Bone marrow (tissue), 2 donors: Measurements from ENCODE around the gene AHNAK2.

ENCODE experiments used
- DNase-seq, 2 donors: peaks; one replicate each; lab custom pipeline; 2025; lab: John Stamatoyannopoulos, UW

AHNAK2 gene

DNA sequence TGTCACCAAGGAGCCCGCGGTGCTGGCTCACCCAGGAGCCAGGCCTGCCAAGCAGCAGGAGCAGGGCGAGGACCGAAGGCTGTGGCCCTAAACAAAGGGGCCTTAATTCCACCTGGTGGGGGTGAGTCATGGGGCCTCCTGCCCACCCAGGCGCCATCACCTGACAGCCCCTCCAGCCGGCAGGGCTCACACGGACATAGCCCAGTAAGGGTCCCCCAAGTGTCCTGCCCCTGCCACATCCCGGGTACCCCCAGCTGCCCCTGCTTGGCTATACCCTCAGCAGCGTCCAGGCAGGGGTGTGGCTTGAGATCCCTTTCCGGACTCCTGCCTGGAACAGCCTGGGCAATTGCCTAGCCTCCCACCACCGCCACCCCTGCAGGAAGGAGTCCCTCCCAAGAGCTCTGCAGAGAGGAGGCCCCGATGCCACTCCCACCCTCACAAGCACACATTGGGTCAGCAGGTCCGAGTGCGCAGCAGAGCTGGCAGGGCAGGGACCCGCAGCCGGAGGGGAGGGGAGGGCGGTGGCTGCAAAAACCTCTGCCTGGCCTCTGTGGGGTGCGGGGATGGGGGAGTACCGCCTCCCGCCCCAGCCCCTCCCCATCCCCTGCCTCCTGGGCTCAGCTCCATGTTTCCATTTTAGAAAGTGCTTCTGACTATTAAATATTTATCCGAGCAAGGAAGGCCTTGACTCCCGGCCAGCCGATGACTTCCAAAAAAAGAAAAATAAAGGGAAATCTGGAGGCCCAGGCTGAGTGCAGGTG is 4.6 kb downstream of the AHNAK2 start:
- DNase-seq = no peak

DNA sequence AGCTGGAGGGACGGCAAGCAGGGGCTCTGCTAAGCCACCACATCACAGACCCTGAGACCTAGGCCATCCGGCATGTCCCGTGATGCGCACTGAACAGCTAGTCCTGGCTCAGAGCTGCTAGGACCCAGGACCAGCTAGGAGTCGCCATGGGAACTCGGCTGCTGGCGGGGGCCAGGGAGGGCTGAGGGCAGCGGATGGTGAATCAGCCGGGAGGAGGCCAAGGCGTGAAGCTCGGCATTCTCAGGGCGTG is 5.1 kb downstream of the AHNAK2 start:
- no peak for DNase-seq

DNA sequence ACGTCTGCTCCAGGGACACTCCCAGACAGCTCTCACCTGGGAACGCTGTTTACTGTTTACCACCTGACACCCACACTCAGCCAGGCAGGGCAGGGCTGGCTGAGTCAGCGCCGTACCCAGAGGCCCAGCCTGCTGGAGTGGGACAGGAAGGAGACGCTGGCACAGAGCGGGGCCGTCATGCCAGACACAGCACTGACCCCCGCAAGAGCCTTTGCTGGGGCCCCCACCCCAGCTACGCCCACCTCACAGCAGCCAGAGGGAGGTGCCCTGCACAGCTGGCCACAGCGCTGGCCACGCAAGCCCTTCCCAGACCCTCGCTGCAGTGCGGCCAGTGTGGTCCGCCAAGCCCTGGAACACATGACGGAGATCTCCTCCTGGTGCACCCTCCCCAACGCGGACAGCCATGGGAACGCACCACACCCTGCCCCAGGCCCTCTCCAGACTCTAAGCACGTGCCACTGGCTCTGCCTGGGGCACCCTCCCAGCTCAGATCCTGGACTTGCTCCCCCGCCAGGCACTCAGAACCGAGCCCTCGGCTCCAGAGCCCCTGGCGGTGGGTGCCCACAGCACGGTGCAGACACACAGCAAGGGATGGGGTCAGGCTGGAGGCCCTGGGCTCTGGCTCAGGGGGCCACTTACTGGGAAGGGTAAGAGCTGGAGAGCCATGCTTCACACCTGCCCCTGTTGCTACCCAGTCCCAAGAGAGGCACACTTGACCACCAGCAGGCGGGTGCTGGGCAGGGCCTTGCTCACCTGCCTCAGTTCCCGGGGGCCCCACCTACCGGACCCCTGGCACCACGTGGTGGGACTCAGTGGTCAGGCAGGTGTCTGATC is 5.7 kb downstream of the AHNAK2 start:
- DNase-seq = no peak

DNA sequence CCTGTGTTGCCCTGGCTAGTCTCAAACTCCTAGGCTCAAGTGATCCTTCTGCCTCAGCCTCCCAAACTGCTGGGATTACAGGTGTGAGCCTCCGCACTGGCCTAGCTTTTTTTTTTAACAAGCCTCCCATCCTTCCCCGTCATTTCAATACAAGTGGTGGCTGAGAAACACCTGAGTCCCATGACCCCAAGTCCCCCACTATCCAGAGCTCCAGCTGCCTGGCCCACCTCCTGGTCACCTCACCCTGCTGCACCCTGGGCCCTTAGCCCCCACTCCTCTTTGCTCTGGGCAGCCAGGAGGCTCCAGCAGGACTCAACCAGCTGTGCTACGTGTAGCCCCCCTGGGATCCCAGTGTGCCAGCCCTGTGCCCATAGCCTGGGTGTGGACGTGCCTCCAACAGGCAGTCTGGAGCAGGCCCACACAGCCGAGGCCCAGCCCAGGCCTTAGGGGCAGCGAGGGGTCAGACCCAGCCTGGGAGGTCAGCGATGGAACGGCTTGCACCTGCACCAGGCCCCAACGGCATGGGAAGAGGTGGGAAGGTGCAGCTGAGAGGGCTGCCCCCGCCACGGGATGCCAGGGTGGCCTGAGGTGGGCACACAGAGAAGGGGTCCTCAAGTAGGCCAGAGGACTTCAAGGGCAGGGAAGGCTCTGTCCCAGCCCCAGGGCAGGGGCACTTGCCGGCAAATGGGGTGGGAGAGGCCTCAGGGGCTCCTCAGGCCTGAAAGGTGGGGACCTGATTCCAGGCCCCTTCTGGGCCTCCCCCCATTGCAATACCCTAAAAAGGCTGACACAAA is 6.5 kb downstream of the AHNAK2 start:
- DNase-seq = no peak

DNA sequence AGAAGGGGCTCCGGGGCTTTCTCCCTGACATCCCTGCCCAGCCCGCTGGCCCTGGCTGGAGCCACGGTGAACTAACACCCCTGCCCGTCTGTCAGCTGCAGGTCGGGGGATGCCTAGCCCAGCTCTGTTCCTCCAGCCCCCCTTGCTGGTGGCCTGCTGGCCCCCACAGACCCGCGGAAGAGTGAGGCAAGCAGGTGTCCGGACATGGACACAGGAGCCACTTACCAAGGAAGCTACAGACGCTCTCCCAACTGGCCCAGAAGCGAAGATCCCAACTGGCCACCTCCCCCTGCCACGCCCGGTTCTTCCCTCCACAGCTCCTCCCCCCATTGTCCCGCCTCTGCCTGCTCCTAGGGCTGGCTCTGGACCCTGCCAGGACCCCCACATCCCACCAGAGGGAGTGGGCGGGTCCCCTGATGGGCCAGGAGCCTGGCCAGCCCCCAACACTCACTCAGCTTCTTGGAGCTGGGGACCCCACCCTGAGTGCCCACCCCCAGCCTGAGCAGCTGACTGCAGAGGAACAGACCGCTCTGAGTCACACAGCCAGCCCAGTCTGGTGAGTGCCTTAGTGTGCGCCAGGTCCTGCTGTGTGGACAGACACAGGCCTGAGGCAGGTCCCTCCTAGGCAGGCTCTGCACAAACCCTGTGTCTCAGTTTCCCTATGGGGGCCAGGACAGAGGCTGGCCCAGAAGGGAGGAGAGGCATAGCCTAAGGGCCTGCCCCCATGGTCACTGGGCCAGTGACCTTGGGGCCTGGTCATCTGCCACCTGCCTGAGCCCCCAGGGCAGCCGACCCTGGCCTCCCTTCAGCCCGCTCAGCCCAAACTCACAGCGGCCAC is 7.7 kb downstream of the AHNAK2 start:
- no peak for DNase-seq

DNA sequence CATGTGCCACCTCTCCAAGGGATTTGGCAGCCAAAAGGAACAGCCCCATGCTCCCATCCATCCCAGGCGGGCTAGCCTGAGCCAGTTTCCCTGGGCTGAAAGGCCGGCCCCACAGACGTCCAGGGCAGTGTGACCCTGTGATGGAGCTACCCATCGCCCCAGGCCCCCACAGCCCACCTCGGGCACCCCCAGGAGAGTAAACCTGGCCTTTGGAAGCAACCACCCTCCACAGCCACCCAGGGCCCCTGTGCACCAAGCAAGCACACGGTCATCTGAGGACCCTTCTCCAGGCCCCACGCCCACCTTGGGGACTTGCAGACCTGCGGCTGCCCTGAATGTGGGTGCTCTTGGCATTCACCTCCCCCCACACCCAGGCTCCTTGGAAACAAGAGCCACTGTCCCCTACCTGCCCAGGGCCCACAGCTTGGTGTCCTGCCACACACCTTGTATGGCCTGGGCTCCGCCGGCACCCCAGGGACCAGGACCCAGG is 8.4 kb downstream of the AHNAK2 start:
- no peak for DNase-seq

DNA sequence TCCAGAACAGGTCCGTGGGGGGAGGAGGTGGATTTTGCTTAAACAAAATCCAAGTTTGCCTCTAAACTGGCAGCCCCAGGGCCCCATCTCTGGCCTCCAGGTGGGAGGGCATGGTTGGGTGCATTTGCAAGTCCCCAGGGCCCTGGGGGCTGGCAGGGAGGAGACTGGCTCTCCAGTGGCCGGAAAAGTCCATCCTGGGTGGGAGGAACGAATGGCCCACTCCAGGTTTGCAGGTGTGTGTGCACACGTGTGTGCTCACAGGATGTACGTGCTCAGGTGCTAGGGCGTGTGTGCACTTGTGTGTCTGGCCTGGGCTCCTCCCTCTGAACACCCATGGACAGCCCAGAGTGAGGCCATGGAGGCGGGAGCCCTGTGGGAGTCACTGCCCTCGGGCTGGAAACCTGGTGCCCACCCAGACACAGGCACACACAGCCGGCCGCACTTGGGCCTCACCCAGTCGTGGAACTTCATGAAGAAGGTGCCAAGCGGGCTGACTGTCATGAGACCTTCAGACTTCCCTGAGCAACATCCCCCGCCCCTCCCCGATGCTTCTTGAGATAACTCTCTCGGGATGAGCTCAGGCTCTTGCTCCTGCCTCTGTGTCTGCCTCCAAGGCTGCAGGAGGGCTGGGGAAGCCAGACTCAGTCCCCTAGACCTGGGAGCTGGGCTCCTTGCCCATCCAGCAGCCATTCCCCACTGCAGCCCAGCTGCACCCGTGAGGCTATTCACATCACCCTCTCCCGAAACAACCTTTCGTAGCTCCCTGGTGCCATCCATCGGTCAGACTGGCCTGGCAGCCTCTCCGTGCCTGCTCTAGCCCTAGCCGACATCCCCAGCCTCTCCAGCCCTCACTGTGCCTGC is 9.4 kb downstream of the AHNAK2 start:
- DNase-seq = no peak

DNA sequence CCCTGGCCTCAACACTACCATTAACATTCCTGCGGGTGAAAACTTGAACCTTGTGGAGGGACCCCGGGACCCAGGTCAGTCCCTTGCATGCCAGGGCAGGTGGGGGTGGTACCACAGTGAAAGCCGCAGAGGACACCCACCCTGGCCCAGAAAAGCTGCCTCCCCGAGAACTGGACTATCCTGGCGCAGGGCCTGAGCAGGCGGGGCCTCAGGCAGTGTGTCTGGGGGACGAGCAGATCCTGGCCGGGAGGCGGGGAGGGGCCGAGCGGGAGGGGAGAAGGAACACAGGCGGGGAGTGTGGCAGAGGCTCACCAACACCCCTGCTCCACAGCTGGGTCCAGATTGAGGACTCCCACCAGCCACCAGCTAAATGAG is 10.0 kb downstream of the AHNAK2 start:
- DNase-seq = no peak

DNA sequence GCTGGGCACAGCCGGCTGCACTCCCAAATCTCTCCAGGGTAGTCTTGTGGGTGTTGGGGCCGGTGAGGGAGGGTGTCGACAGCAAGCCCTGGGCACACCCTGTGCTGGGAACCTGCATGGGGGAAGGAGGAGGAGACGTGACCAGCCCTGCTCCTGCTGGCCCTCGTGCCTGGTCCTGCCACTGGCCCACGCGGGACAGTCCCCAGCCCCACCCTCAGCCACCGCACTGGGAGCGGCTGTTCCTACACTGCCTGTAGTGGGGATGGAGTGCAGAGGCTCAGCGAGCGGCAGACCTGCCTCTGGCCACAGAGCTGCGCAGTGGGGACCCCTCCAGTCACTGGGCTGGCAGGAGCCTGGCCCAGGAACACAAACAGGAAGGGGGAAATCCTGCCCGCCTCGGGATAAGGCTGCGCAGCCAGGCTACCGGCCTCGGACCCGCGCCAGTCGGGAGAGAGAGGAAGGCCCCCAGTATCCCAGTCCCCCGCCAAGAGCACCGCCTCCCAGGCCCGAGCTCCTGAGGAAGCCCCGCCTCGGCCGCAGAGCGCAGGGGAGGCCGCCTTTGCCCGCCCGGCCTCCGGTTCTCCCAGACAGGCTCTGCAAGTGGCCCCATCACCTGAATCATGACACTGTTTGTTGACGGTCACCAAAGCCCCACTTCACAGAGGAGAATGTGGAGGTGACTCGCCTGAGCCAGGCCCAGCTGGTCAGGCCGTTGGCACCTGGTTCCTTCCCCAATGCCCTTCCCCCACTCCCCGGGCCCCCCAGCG is 10.6 kb downstream of the AHNAK2 start:
- no peak for DNase-seq

DNA sequence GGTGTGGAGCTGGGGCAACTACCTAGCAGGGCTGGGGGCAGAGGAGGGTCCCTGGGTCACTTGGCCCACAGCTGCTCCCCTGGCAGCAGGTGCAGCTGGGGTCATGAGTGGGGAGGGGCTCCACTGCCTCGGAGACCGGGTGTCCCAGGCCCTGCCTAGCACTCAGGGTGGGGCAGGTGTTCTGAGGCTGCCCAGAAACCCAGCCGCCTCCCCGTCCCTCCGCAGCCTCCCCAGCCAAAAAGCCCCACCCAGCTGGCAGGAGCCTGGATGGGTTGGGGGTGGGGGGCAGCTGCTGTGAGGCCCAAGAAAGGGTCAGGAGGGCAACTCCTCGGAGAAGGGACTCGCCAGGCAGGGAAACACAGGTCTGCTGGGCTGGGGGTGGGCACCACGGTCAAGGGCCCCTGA is 11.2 kb downstream of the AHNAK2 start:
- DNase-seq = no peak

DNA sequence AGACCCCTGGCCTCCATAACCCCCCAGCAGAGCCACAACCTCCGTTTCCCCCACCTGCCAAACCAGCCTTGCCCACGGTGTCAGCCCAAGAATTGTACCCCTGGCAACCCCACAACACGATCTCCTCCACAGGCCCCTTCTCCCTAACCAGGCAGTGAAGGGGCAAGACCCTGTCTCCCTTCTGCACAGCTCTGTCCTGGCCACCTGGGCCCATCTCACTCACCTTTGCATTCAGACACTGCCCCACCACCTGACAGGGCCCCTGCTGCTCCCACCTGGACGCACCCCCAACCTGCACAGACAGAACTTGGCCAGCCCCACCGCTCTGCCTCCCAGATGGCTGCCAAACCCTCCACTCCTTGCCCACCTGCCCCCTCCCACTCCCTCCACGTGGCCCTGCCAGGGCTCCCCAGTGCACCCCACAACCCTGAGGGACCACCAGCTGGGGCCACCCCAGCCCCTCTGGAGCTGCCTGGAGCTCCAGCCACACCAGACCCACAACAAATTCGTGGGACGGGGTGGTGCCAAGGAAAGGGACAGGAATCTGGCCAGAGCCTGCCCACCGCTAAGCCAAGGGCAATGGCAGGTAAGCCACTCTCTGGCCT is 11.8 kb downstream of the AHNAK2 start:
- DNase-seq = no peak

DNA sequence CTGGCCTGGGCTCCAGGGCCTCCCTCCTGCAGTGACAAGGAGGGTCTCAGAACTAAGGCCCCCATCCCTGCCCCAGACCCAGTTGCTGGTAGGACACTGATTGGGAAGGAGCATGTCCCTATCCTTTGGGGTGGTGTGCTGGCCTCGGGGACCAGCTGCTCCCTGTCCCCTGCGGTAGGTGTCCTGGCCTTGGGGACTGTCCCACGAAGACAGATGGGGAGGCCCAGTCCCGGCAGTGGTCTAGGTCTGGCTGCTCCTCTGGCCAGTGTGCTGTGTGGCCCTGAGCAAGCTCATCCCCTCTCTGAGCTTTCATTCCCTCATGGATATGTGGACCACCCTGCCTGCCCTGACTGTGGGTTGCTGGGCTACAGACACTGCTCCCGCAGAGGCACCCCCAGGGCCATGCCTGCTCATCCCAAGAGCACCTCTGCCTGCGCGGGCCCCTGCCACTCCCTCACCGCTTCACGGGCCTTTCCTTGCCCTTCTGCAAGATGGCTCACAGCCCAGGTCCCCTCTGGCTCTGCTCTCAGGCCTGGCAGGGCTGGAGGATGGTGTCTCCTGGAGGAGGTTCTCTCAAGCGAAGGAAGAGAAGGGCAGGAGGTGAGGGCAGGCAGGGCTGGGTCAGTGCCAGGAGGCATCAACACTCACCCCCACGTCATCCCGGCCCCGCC is 12.5 kb downstream of the AHNAK2 start:
- no peak for DNase-seq

DNA sequence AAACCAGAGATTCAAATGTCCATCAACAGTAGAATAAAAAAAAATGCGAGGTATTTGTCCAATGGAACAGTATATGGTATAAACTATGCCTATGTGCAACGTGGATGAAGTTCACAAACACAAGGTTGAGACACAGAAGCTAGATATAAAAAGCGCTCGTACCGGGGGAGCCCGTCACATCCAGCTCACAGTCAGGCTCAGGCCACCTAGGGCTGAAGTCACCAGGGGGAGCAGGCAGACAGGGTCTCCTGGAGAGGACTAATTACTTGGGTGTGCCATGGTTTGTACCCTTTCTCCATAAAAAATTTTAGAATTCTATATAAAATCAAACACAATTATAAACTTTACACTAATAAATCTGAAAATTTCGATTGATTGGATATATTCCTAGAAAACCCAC is 13.6 kb downstream of the AHNAK2 start:
- DNase-seq = no peak

DNA sequence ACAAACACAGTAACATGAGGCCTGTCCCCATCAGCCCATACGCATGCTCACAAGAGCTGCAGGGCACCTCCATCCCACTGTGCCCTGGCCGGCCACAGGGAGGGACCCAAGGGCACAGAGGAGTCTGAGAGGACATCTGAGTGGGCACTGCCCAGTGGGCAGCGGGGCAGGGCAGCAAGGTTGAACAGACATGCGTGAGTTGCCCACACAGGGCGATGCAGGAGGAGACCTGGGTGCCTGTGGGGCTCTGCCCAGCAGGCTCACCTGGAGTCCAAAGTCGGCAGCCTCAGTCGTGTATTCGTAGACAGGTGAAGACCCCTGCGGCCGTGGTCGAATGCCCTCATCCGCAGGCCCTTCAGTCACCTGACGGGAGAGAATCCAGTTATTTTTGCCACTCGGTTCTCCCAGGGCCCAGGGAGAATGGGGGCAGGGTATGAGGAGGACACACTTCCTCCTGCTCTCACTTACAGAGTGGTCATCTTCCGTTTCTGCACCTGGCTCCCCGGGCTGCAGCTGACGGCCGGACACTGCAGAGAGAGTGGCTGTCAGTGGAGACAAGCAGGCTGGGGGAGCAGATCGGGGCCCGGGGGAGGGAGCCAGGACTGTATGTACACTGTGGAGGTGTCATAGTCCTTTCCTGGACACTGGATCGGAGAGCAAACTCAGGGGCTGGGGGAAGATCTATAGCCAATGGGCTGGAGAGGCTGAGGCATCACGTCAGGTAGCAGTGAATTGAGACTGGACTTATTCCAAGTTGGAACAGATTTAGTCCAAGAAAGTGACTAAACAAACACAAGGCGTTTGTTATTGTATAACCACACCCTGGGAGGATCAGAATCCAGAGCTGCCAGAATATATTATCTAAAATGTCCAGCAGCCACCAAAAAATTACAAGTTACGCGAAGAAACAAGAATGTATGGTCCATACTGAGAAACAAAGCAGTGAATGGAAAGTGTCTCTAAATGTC is 20.7 kb downstream of the AHNAK2 start:
- no peak for DNase-seq

DNA sequence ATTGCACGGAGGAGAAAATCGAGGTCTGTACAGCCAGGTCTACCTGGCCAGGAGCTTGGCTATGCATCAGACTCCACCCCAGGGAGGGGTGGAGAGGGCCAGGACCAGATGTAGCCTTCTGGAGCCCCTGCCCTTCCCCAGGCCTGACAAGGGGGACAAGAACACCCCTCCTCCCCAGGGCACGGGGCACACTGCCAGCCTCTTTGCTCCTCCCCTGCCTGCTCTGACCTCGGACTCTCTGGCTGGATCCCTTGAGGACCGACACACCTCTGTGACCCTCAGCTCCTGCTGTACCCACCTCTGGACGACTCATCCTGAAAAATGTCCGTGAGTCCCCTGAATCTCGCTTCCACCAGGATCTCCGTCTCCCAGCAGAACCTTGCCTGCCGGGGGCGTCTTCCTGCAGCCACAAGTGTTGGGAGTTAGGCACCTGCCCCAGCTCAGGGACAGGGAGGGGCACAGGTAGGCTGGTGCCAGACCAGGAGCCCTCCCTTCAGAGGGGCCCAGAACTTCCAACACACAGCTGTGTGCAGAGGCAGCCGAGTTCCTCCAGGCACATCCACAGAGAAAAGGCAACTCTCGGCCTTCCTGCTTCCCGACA is 21.8 kb downstream of the AHNAK2 start:
- DNase-seq = no peak

DNA sequence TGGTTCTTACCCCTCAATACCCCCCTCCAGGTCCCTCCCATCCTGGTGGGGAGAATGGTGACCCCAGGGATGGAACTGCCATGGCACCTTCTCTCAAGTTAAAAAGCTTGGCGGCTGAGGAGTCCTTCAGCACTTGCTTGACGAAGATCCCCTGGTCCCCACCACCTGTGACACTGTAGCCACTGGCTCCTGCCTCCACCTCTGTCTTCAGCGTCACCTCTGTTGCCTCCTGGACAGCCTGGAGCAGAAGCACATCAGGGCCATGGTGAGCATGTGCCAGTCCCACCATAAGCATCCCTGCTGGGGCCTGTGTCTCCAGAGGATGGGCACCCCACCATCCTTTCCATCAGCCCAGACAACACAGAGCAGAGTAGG is 22.8 kb downstream of the AHNAK2 start:
- DNase-seq = no peak

DNA sequence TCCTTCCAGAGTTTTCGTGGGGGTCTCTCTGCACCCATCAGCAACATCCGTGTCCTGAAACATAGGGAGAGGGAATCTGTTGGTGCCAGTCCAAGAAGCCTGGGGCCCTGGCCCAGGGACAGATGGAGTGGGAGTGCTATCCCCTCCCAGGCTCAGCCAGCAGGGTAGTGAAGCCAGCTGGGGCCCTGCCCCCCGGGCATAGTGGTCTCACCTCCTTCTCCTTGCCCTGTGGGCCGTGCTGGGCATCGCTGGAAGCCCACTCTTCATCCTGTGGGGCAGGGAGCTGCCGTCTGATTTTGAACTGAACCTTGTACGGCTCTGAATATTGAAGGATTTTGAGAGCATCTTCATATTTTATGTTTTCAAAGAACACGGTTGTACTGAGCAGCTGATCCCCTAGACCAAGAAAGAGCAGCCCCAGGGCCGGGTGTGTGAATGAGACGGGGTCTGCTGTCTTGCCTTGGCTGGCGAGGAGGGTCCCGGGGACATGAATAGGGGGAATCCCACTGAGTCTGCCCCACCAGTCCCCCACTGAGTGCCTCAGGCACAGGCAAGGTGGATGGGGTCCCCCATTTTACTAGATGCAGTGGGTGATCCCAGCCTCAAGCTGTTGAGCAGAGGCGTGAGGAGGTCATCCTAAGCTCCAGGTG is 23.3 kb downstream of the AHNAK2 start:
- no peak for DNase-seq
